ENCODE data around the gene CSNK2A1. TPM values are rescaled to one million over a fixed set of nuclear protein-coding genes. Genes with fewer than 3 reads are reported as not detected.

Gene CSNK2A1
- total and polyA plus RNA-seq, 2 of the 8 experiments (the other 6 are each of a cell fraction or from before 2014, with no cell fraction given): 117 to 260 TPM

DNA sequence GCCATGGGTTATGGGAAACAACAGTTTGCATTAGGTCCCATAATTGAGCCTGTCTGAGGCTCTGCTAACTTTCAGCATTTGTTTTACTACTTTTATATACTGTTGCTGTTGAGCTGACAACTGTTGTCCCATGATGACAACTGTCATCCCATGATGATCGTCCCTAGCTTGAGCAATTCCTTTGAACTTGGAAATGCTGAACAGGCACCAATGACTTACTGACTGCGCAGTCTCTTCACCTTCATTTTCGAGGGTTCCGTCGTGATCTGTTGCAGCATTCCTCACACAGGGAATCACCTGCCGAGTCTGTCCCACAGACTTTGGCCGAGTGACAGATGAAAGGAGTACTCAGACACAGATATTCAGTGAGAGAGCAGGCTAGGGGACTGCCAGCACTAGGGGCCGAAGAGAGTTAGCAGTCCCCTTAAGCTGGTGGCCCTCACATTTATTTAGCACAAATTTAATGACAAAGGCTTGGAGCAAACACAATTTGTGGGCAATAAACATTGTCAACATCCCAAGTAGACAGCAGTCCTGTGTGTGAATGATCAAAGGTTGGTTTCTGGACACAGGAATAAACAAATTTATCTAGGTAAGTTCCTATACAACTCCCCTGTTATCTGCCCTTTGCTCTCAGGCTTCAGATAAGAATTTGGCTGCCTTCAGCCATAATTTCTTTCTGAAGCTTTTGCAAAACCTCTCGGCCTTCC is 71.3 kb downstream of the CSNK2A1 start (continued):
- TF ChIP-seq, protein P1, sequence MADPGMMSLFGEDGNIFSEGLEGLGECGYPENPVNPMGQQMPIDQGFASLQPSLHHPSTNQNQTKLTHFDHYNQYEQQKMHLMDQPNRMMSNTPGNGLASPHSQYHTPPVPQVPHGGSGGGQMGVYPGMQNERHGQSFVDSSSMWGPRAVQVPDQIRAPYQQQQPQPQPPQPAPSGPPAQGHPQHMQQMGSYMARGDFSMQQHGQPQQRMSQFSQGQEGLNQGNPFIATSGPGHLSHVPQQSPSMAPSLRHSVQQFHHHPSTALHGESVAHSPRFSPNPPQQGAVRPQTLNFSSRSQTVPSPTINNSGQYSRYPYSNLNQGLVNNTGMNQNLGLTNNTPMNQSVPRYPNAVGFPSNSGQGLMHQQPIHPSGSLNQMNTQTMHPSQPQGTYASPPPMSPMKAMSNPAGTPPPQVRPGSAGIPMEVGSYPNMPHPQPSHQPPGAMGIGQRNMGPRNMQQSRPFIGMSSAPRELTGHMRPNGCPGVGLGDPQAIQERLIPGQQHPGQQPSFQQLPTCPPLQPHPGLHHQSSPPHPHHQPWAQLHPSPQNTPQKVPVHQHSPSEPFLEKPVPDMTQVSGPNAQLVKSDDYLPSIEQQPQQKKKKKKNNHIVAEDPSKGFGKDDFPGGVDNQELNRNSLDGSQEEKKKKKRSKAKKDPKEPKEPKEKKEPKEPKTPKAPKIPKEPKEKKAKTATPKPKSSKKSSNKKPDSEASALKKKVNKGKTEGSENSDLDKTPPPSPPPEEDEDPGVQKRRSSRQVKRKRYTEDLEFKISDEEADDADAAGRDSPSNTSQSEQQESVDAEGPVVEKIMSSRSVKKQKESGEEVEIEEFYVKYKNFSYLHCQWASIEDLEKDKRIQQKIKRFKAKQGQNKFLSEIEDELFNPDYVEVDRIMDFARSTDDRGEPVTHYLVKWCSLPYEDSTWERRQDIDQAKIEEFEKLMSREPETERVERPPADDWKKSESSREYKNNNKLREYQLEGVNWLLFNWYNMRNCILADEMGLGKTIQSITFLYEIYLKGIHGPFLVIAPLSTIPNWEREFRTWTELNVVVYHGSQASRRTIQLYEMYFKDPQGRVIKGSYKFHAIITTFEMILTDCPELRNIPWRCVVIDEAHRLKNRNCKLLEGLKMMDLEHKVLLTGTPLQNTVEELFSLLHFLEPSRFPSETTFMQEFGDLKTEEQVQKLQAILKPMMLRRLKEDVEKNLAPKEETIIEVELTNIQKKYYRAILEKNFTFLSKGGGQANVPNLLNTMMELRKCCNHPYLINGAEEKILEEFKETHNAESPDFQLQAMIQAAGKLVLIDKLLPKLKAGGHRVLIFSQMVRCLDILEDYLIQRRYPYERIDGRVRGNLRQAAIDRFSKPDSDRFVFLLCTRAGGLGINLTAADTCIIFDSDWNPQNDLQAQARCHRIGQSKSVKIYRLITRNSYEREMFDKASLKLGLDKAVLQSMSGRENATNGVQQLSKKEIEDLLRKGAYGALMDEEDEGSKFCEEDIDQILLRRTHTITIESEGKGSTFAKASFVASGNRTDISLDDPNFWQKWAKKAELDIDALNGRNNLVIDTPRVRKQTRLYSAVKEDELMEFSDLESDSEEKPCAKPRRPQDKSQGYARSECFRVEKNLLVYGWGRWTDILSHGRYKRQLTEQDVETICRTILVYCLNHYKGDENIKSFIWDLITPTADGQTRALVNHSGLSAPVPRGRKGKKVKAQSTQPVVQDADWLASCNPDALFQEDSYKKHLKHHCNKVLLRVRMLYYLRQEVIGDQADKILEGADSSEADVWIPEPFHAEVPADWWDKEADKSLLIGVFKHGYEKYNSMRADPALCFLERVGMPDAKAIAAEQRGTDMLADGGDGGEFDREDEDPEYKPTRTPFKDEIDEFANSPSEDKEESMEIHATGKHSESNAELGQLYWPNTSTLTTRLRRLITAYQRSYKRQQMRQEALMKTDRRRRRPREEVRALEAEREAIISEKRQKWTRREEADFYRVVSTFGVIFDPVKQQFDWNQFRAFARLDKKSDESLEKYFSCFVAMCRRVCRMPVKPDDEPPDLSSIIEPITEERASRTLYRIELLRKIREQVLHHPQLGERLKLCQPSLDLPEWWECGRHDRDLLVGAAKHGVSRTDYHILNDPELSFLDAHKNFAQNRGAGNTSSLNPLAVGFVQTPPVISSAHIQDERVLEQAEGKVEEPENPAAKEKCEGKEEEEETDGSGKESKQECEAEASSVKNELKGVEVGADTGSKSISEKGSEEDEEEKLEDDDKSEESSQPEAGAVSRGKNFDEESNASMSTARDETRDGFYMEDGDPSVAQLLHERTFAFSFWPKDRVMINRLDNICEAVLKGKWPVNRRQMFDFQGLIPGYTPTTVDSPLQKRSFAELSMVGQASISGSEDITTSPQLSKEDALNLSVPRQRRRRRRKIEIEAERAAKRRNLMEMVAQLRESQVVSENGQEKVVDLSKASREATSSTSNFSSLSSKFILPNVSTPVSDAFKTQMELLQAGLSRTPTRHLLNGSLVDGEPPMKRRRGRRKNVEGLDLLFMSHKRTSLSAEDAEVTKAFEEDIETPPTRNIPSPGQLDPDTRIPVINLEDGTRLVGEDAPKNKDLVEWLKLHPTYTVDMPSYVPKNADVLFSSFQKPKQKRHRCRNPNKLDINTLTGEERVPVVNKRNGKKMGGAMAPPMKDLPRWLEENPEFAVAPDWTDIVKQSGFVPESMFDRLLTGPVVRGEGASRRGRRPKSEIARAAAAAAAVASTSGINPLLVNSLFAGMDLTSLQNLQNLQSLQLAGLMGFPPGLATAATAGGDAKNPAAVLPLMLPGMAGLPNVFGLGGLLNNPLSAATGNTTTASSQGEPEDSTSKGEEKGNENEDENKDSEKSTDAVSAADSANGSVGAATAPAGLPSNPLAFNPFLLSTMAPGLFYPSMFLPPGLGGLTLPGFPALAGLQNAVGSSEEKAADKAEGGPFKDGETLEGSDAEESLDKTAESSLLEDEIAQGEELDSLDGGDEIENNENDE (IDR thresholded peaks at IDR 0.05; ENCODE audit: insufficient replicate concordance, low read length): no peak
- TF ChIP-seq YY1 (IDR thresholded peaks at IDR 0.05; ENCODE audit: low read depth, low read length) (no peak), JUN (IDR thresholded peaks at IDR 0.05; ENCODE audit: low read depth, low read length) (no peak), RXRA (IDR thresholded peaks at IDR 0.05; ENCODE audit: insufficient read depth, low read depth, low read length) (no peak), ATF3 (IDR thresholded peaks at IDR 0.05; ENCODE audit: insufficient read depth, low read depth, low read length) (no peak), RAD21 (IDR thresholded peaks at IDR 0.05 in 1 of 2, conservative IDR thresholded peaks at IDR 0.05 in 1 of 2; ENCODE audit: low read depth in 2 of 2, low read length in 2 of 2) (no peak), BCL11A (IDR thresholded peaks at IDR 0.05; ENCODE audit: low read depth in 2 of 2, low read length in 2 of 2) (no peak), CREB1 (IDR thresholded peaks at IDR 0.05) (no peak), SP2 (IDR thresholded peaks at IDR 0.05; ENCODE audit: low read length) (no peak), TAF7 (optimal IDR thresholded peaks at IDR 0.05; ENCODE audit: borderline replicate concordance, low read depth, low read length) (no peak)

Data from H1 (cell line).